ENCODE data around the gene BORCS8. TPM values are rescaled to one million over a fixed set of nuclear protein-coding genes. Genes with fewer than 3 reads are reported as not detected.

BORCS8 gene
- polyA plus RNA-seq, 1 donor from 2014 or later, result 75.6 TPM

- Histone ChIP-seq H3K9ac (ENCODE audit: low read length) (no peak overlapping the region), H3K4me3 (ENCODE audit: low read length) (no peak overlapping the region), H3K79me2 (replicated peaks; ENCODE audit: insufficient read depth, low read length) (no peaks in the 10 kb centered on the region), H3K9me2 (ENCODE audit: insufficient read depth, low read length) (no peaks in the 10 kb centered on the region), H3K9me3 (ENCODE audit: low read length) (no peaks in the 10 kb centered on the region), H4K20me1 (ENCODE audit: insufficient read depth) (no peaks in the 10 kb centered on the region), H2AFZ (ENCODE audit: low read depth, low read length) (no peak overlapping the region), H3K27ac (ENCODE audit: low read length) (no peak overlapping the region), H3K36me3 (ENCODE audit: insufficient read depth, low read length) (no peaks in the 10 kb centered on the region), H3K27me3 (ENCODE audit: insufficient read depth, low read depth, low read length) (peaks cover 14% of the 10 kb centered on the region), H3K4me2 (ENCODE audit: low read length) (no peak overlapping the region), H3F3A (ENCODE audit: insufficient read depth, low read length, poor library complexity, severe bottlenecking) (no peaks in the 10 kb centered on the region)
- TF ChIP-seq RAD21 (conservative IDR thresholded peaks at IDR 0.05) (no peak), MXI1 (conservative IDR thresholded peaks at IDR 0.05; ENCODE audit: poor library complexity, severe bottlenecking) (no peak), SMC3 (conservative IDR thresholded peaks at IDR 0.05; ENCODE audit: poor library complexity) (no peak), CTCF (IDR thresholded peaks at IDR 0.05; ENCODE audit: poor library complexity, severe bottlenecking) (no peak)
- TF ChIP-seq, protein P1, sequence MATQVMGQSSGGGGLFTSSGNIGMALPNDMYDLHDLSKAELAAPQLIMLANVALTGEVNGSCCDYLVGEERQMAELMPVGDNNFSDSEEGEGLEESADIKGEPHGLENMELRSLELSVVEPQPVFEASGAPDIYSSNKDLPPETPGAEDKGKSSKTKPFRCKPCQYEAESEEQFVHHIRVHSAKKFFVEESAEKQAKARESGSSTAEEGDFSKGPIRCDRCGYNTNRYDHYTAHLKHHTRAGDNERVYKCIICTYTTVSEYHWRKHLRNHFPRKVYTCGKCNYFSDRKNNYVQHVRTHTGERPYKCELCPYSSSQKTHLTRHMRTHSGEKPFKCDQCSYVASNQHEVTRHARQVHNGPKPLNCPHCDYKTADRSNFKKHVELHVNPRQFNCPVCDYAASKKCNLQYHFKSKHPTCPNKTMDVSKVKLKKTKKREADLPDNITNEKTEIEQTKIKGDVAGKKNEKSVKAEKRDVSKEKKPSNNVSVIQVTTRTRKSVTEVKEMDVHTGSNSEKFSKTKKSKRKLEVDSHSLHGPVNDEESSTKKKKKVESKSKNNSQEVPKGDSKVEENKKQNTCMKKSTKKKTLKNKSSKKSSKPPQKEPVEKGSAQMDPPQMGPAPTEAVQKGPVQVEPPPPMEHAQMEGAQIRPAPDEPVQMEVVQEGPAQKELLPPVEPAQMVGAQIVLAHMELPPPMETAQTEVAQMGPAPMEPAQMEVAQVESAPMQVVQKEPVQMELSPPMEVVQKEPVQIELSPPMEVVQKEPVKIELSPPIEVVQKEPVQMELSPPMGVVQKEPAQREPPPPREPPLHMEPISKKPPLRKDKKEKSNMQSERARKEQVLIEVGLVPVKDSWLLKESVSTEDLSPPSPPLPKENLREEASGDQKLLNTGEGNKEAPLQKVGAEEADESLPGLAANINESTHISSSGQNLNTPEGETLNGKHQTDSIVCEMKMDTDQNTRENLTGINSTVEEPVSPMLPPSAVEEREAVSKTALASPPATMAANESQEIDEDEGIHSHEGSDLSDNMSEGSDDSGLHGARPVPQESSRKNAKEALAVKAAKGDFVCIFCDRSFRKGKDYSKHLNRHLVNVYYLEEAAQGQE (IDR thresholded peaks at IDR 0.05; ENCODE audit: borderline replicate concordance), result no peak
Measured at GRCh38 chr19:19167612-19168011, 24.3 kb downstream of the BORCS8 start.

DNA sequence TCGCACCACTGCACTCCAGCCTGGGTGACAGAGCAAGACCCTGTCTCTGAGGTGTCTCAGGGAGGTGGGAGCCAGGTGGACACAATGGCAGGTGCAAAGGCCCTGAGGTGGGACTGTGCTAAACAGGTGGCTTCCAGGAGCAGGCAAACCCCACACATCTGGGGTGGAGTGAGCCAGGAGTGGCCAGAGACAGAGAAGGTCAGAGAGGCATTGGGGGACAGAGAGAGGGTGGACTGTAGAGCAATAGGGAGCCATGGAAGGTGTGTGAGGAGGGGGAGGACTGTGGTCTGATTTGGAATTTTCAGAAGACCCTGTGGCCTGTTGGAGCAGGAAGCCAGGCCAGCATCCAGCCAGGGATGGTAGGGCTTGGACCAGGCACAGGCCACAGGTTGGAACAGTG is 26.6 kb downstream of the BORCS8 start:
- TF ChIP-seq EP300 (conservative IDR thresholded peaks at IDR 0.05; ENCODE audit: poor library complexity, severe bottlenecking) (no peak), EZH2 (IDR thresholded peaks at IDR 0.05; ENCODE audit: borderline replicate concordance, insufficient read depth, low read length, poor library complexity, severe bottlenecking) (no peak), POLR2AphosphoS5 (IDR thresholded peaks at IDR 0.05) (no peak), SMC3 (conservative IDR thresholded peaks at IDR 0.05; ENCODE audit: poor library complexity) (no peak), CTCF (IDR thresholded peaks at IDR 0.05; ENCODE audit: poor library complexity, severe bottlenecking) (no peak)
- Histone ChIP-seq H3F3A (ENCODE audit: insufficient read depth, low read length, poor library complexity, severe bottlenecking) (no peaks in the 10 kb centered on the region), H3K9ac (ENCODE audit: low read length) (no peak overlapping the region), H3K9me3 (ENCODE audit: low read length) (no peaks in the 10 kb centered on the region), H3K4me3 (ENCODE audit: low read length) (no peak overlapping the region), H3K27ac (ENCODE audit: low read length) (no peak overlapping the region), H3K9me2 (ENCODE audit: insufficient read depth, low read length) (no peaks in the 10 kb centered on the region), H3K36me3 (ENCODE audit: insufficient read depth, low read length) (no peaks in the 10 kb centered on the region), H2AFZ (ENCODE audit: low read depth, low read length) (no peak overlapping the region), H3K79me2 (replicated peaks; ENCODE audit: insufficient read depth, low read length) (no peaks in the 10 kb centered on the region), H3K4me2 (ENCODE audit: low read length) (no peak overlapping the region), H3K27me3 (ENCODE audit: insufficient read depth, low read depth, low read length) (peaks cover 11% of the 10 kb centered on the region), H4K20me1 (ENCODE audit: insufficient read depth) (no peaks in the 10 kb centered on the region)

Data from neural cell (in vitro differentiated cells).